Hindlimb muscle (tissue), 1 donor: ENCODE results near the gene PPA1. TPM values are rescaled to one million over a fixed set of nuclear protein-coding genes. Genes with fewer than 3 reads are reported as not detected.
"Not testable (repeated sequence)": the region's sequence is repeated elsewhere in the genome, so short reads cannot be mapped to it uniquely, and the experiment has no call there.

Source experiments
- DNase-seq: peaks from one replicate; pipeline ENCODE4 v3.0.0-alpha.2; 2013
- polyA plus RNA-seq: library from polyadenylated mRNA; unstranded; fragments of 120-200 nt; gene quantifications from one replicate; pipeline ENCODE4 v1.2.1, GENCODE V29; 2013; ENCODE audit not compliant: insufficient read length

The PPA1 gene
- polyA plus RNA-seq, 1 donor: 75.0 TPM

GRCh38 chr10:70167246-70167645, 66.0 kb downstream of the PPA1 start:
- DNase-seq: no peak

GRCh38 chr10:70166394-70166793, 66.8 kb downstream of the PPA1 start:
- no peak for DNase-seq

- no peak for DNase-seq
Measured at GRCh38 chr10:70164163-70164562, 69.1 kb downstream of the PPA1 start.

- no peak for DNase-seq
Measured at GRCh38 chr10:70163448-70163847, 69.8 kb downstream of the PPA1 start.

GRCh38 chr10:70162892-70163201, 70.4 kb downstream of the PPA1 start:
- no peak for DNase-seq

- no peak for DNase-seq
Measured at GRCh38 chr10:70162151-70162891, 70.9 kb downstream of the PPA1 start.

- no peak for DNase-seq
Measured at GRCh38 chr10:70160798-70161197, 72.4 kb downstream of the PPA1 start.

- DNase-seq: not testable (repeated sequence)
Measured at GRCh38 chr10:70159366-70159765, 73.9 kb downstream of the PPA1 start.

GRCh38 chr10:70158113-70158512, 75.1 kb downstream of the PPA1 start:
- no peak for DNase-seq

GRCh38 chr10:70155255-70155838, 77.9 kb downstream of the PPA1 start:
- no peak for DNase-seq

Other genes starting within 250 kb of the PPA1 start
- gene MACROH2A2, start 180.6 kb downstream of the PPA1 start, polyA plus RNA-seq: 20.5 TPM
- gene AIFM2, start 100.6 kb downstream of the PPA1 start, polyA plus RNA-seq: 3.5 TPM
- 5.7 TPM for gene TYSND1, start 86.7 kb downstream of the PPA1 start, polyA plus RNA-seq
- gene SAR1A, start 62.9 kb downstream of the PPA1 start, polyA plus RNA-seq: 91.9 TPM
- 0.09 TPM for gene NPFFR1, start 50.6 kb upstream of the PPA1 start, polyA plus RNA-seq
- gene LRRC20, start 149.2 kb upstream of the PPA1 start, polyA plus RNA-seq: 44.2 TPM
- gene EIF4EBP2, start 170.7 kb upstream of the PPA1 start, polyA plus RNA-seq: 70.1 TPM
- 0.68 TPM for gene NODAL, start 208.3 kb upstream of the PPA1 start, polyA plus RNA-seq
- 22.7 TPM for gene PALD1, start 245.3 kb upstream of the PPA1 start, polyA plus RNA-seq